ENCODE results near the gene YDJC. TPM values are rescaled to one million over a fixed set of nuclear protein-coding genes. Genes with fewer than 3 reads are reported as not detected.

YDJC gene
- total and polyA plus RNA-seq, 8 donors: 8.1 to 75.3 (median 38.1) TPM

GRCh38 chr22:21592422-21592821 is 37.4 kb downstream of the YDJC start:
- 78 to 94% (median 89%) methylated on average over 3 of the region's 3 CpGs for WGBS, 5 donors
- TF ChIP-seq CTCF (IDR thresholded peaks at IDR 0.05): no peak
- no peak for TF ChIP-seq EP300 (IDR thresholded peaks at IDR 0.05)
- no peak for TF ChIP-seq POLR2A (IDR thresholded peaks at IDR 0.05)
- no peak for TF ChIP-seq POLR2AphosphoS5 (IDR thresholded peaks at IDR 0.05)
- H3K27ac ChIP-seq: no peak overlapping the region
- intact Hi-C loops (cut with DNase I; ENCODE audit: low total_unique reads): no loop called here
- peaks cover 42 to 74% (median 59%) of the 10 kb centered on the region in 4 donors for H3K4me1 ChIP-seq
- no peak overlapping the region for H3K4me3 ChIP-seq
- H3K27me3 ChIP-seq: no peaks in the 10 kb centered on the region
- peaks cover 29 to 55% (median 51%) of the 10 kb centered on the region in 4 donors for H3K36me3 ChIP-seq
- no peak for DNase-seq
- no peaks in the 10 kb centered on the region for H3K9me3 ChIP-seq

- intact Hi-C loops (cut with DNase I; ENCODE audit: low total_unique reads): no loop called here
- 55 to 68% (median 64%) methylated on average over 9 of the region's 9 CpGs for WGBS, 5 donors
- Histone ChIP-seq H3K4me3 (no peak overlapping the region), H3K36me3 (peaks cover 26 to 48% (median 44%) of the 10 kb centered on the region in 4 donors), H3K27me3 (no peaks in the 10 kb centered on the region), H3K4me1 (peaks cover 42 to 81% (median 64%) of the 10 kb centered on the region in 4 donors), H3K9me3 (no peaks in the 10 kb centered on the region), H3K27ac (no peak overlapping the region)
- TF ChIP-seq EP300 (IDR thresholded peaks at IDR 0.05): no peak
- no peak for TF ChIP-seq CTCF (IDR thresholded peaks at IDR 0.05)
- TF ChIP-seq POLR2AphosphoS5 (IDR thresholded peaks at IDR 0.05): no peak
- no peak for TF ChIP-seq POLR2A (IDR thresholded peaks at IDR 0.05)
- DNase-seq: no peak
Measured at GRCh38 chr22:21591695-21592094, 38.1 kb downstream of the YDJC start.

GRCh38 chr22:21590809-21591641 is 38.8 kb downstream of the YDJC start:
- Histone ChIP-seq H3K27ac (no peak overlapping the region), H3K9me3 (no peaks in the 10 kb centered on the region), H3K4me1 (peaks cover 42 to 85% (median 67%) of the 10 kb centered on the region in 4 donors), H3K4me3 (no peak overlapping the region), H3K27me3 (no peaks in the 10 kb centered on the region), H3K36me3 (peaks cover 26 to 41% (median 37%) of the 10 kb centered on the region in 4 donors)
- no peak for DNase-seq
- no peak for TF ChIP-seq POLR2AphosphoS5 (IDR thresholded peaks at IDR 0.05)
- TF ChIP-seq POLR2A (IDR thresholded peaks at IDR 0.05): no peak
- TF ChIP-seq EP300 (IDR thresholded peaks at IDR 0.05): no peak
- TF ChIP-seq CTCF (IDR thresholded peaks at IDR 0.05): no peak
- intact Hi-C loops (cut with DNase I; ENCODE audit: low total_unique reads): no loop called here
- 65 to 84% (median 80%) methylated on average over 8 to 9 of the region's 9 CpGs for WGBS, 5 donors

GRCh38 chr22:21589396-21589795 is 40.4 kb downstream of the YDJC start:
- intact Hi-C loops (cut with DNase I; ENCODE audit: low total_unique reads): no loop called here
- H3K36me3 ChIP-seq: peaks cover 17 to 25% (median 21%) of the 10 kb centered on the region in 4 donors
- TF ChIP-seq CTCF (IDR thresholded peaks at IDR 0.05): no peak
- TF ChIP-seq POLR2AphosphoS5 (IDR thresholded peaks at IDR 0.05): no peak
- no peak for TF ChIP-seq EP300 (IDR thresholded peaks at IDR 0.05)
- no peak for TF ChIP-seq POLR2A (IDR thresholded peaks at IDR 0.05)
- H3K4me1 ChIP-seq: peaks cover 49 to 93% (median 72%) of the 10 kb centered on the region in 4 donors
- no peaks in the 10 kb centered on the region for H3K9me3 ChIP-seq
- H3K27me3 ChIP-seq: no peaks in the 10 kb centered on the region
- WGBS, 5 donors: 85 to 93% (median 90%) methylated on average over 8 of the region's 8 CpGs
- no peak overlapping the region for H3K27ac ChIP-seq
- no peak for DNase-seq
- H3K4me3 ChIP-seq: no peak overlapping the region
